ENCODE results near the gene NETO1.

Gene NETO1

DNA sequence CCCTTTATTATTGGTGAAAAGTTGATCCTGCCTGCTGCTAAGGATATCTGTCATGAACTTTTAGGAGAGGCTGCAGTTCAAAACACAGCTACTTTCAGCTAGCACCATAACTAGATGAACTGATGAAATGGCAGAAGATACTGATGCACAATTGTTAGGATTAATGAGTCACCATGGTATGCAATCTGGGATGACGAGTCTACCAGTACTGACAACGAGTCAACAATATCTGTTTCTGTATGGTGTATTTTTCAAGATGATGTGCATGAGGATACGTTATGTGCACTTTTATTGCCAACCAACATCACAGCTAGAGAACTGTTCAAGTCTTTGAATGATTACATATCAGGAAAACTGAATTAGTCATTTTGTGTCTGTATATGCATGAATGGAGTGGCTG lies 68.7 kb downstream of the NETO1 start:
- TF ChIP-seq, protein P1, sequence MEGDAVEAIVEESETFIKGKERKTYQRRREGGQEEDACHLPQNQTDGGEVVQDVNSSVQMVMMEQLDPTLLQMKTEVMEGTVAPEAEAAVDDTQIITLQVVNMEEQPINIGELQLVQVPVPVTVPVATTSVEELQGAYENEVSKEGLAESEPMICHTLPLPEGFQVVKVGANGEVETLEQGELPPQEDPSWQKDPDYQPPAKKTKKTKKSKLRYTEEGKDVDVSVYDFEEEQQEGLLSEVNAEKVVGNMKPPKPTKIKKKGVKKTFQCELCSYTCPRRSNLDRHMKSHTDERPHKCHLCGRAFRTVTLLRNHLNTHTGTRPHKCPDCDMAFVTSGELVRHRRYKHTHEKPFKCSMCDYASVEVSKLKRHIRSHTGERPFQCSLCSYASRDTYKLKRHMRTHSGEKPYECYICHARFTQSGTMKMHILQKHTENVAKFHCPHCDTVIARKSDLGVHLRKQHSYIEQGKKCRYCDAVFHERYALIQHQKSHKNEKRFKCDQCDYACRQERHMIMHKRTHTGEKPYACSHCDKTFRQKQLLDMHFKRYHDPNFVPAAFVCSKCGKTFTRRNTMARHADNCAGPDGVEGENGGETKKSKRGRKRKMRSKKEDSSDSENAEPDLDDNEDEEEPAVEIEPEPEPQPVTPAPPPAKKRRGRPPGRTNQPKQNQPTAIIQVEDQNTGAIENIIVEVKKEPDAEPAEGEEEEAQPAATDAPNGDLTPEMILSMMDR (conservative IDR thresholded peaks at IDR 0.05; ENCODE audit: low read length) = no peak
- no peak for DNase-seq (ENCODE audit: low read depth)
- no peak overlapping the region for H3K4me3 ChIP-seq (ENCODE audit: low read length)

- TF ChIP-seq, protein P1 (conservative IDR thresholded peaks at IDR 0.05; ENCODE audit: low read length) = no peak
- DNase-seq (ENCODE audit: low read depth) = no peak
These were observed 84.3 kb downstream of the NETO1 start for GRCh38 chr18:72783530-72783929.

DNA sequence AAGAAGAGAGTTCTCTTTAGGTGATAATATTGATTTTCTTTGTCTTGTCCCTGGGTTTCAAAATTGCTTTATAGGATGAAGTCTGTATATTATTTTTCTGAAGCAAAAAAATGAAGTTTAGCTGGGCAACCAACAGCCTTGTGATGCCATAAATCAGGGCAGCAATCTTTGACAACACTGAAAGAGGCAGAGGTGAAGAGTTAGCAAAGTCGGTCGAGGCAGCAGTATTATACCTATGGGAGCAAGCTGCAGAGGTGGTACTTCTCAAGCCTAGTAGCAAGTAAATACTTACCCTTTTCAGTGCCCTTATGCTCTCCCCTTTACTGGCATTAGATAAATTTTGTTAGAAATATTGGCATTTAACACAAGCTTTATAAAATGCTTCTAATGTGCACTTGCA lies 92.9 kb downstream of the NETO1 start:
- no peak for DNase-seq (ENCODE audit: low read depth)
- H3K4me3 ChIP-seq (ENCODE audit: low read length) = no peak overlapping the region
- TF ChIP-seq, protein P1 (conservative IDR thresholded peaks at IDR 0.05; ENCODE audit: low read length) = no peak

More at GRCh38 chr18:72783530-72783929, 84.3 kb downstream of the NETO1 start:
- no peak overlapping the region for H3K4me3 ChIP-seq (ENCODE audit: low read length)

GRCh38 chr18:72772916-72773315 lies 94.9 kb downstream of the NETO1 start:
- no peak overlapping the region for H3K4me3 ChIP-seq (ENCODE audit: low read length)
- no peak for DNase-seq (ENCODE audit: low read depth)
- TF ChIP-seq, protein P1 (conservative IDR thresholded peaks at IDR 0.05; ENCODE audit: low read length) = no peak

DNA sequence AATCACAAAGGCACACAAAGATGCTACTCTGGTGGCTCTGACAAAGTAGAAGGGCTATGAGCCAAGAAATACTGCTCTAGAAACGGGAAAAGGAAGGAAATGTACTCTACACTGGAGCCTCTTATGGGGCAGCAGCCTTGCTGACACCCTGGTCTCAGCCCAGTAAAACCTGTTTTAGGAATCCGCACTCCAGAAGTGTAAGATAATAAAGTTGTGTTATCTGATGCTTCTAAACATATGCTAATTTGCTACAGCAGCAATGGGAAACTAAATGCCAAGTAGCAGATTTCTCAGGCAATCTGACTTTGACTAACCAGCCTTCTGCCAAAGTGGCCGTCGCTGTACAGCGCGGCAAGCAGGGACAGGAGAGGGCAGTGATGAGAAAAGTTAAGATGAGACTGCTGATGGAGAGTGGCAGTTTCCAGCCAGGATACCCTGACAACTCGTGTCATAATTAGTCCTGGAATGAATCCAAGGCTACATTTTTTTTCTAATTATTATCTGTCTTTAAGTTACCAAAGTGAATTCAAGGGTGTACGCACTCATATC lies 99.0 kb downstream of the NETO1 start:
- no peak overlapping the region for H3K4me3 ChIP-seq (ENCODE audit: low read length)
- TF ChIP-seq, protein P1 (conservative IDR thresholded peaks at IDR 0.05; ENCODE audit: low read length) = no peak
- DNase-seq (ENCODE audit: low read depth) = no peak

GRCh38 chr18:72762515-72763122 lies 105.2 kb downstream of the NETO1 start:
- no peak overlapping the region for H3K4me3 ChIP-seq (ENCODE audit: low read length)
- TF ChIP-seq, protein P1 (conservative IDR thresholded peaks at IDR 0.05; ENCODE audit: low read length) = peak; percentile 83
- DNase-seq (ENCODE audit: low read depth) = peak; percentile 62

DNA sequence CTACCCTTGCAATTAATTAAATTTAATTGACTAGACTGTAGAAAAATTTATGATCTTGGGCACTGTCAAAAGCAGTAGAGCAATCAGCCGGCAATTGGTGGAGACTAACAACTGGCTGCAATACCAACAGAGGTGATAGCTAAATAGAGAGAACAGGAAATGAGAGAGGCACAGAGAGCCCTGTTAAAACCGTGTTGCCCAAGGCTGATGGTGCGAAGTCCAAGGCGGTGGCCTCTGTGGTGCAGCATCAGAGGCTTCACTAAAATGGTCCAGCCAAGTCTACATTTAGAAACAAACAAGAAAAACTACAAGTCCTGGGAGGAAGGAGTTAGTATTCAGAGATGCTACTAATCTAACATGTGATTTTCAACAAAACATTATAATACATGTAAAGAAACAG lies 115.6 kb downstream of the NETO1 start:
- DNase-seq (ENCODE audit: low read depth) = no peak
- TF ChIP-seq, protein P1 (conservative IDR thresholded peaks at IDR 0.05; ENCODE audit: low read length) = no peak

More for the DNA sequence above, 115.6 kb downstream of the NETO1 start:
- H3K4me3 ChIP-seq (ENCODE audit: low read length) = no peak overlapping the region
